DOHH2 (cell line): ENCODE measurements around the gene SH3RF3.

ENCODE experiments used
- H3F3A ChIP-seq: fragments of 200-600 bp; sonication (generic), shearing (Covaris generic); 2 replicates; pipeline ENCODE4 v1.6.0; 2016; ENCODE audit warnings: antibody characterized with exemption, mild to moderate bottlenecking; ENCODE audit not compliant: control insufficient read depth, insufficient read depth
- H3K27ac ChIP-seq: fragments of 200-600 bp; sonication (generic); 2 replicates; pipeline ENCODE4 v1.5.1; 2014; ENCODE audit warnings: low read depth, mild to moderate bottlenecking, low read length, moderate library complexity
- H3K27me3 ChIP-seq: fragments of 200-600 bp; sonication (generic); 2 replicates; pipeline ENCODE4 v1.6.1; 2014; ENCODE audit warnings: mild to moderate bottlenecking, low read length, mixed read lengths; ENCODE audit not compliant: control insufficient read depth
- H3K36me3 ChIP-seq: fragments of 200-600 bp; sonication (generic); 2 replicates; pipeline ENCODE4 v1.6.1; 2014; ENCODE audit warnings: mild to moderate bottlenecking, low read length, moderate library complexity, mixed read lengths; ENCODE audit not compliant: control insufficient read depth
- H3K4me1 ChIP-seq: fragments of 200-600 bp; sonication (generic); 2 replicates; pipeline ENCODE4 v1.6.1; 2014; ENCODE audit warnings: mild to moderate bottlenecking, low read length, mixed read lengths; ENCODE audit not compliant: control insufficient read depth
- H3K4me2 ChIP-seq: fragments of 200-600 bp; sonication (generic); 2 replicates; pipeline ENCODE4 v1.6.0; 2014; ENCODE audit warnings: mild to moderate bottlenecking, low read length, moderate library complexity
- H3K4me3 ChIP-seq: fragments of 200-600 bp; sonication (generic); 2 replicates; pipeline ENCODE4 v1.5.1; 2014; ENCODE audit warnings: mild to moderate bottlenecking, low read length, mixed read lengths
- H3K79me2 ChIP-seq: fragments of 200-600 bp; sonication (generic); 2 replicates; pipeline ENCODE4 v1.6.1; 2014; ENCODE audit warnings: mild to moderate bottlenecking, low read length, mixed read lengths; ENCODE audit not compliant: control insufficient read depth
- H3K9me2 ChIP-seq: fragments of 200-600 bp; sonication (generic); replicated peaks from 2 replicates; pipeline ENCODE4 v1.6.1; 2014; ENCODE audit warnings: mild to moderate bottlenecking, low read length, mixed read lengths; ENCODE audit not compliant: control insufficient read depth
- H3K9me3 ChIP-seq: fragments of 200-600 bp; sonication (generic); 2 replicates; pipeline ENCODE4 v1.6.1; 2014; ENCODE audit warnings: antibody characterized with exemption, low read length, mixed read lengths; ENCODE audit not compliant: control insufficient read depth, insufficient read depth
- H4K20me1 ChIP-seq: fragments of 200-600 bp; sonication (generic); 2 replicates; pipeline ENCODE4 v1.6.0; 2014; ENCODE audit warnings: low read depth, mild to moderate bottlenecking, antibody characterized with exemption, low read length, moderate library complexity; ENCODE audit not compliant: control insufficient read depth, insufficient read depth
- CTCF ChIP-seq: fragments of 200-600 bp; sonication (generic); IDR thresholded peaks from one replicate; pipeline ENCODE4 v1.5.1; 2014; ENCODE audit warnings: antibody characterized with exemption, mild to moderate bottlenecking, low read depth, low read length; ENCODE audit not compliant: poor library complexity, severe bottlenecking
- EZH2phosphoT487 ChIP-seq: fragments of 200-600 bp; sonication (generic); IDR thresholded peaks from 2 replicates; pipeline ENCODE4 v1.6.1; 2017; ENCODE audit warnings: borderline replicate concordance, mild to moderate bottlenecking, antibody characterized with exemption, low read length, moderate library complexity, mixed read lengths

Gene SH3RF3

GRCh38 chr2:109452318-109453305, 323.6 kb downstream of the SH3RF3 start:
- no peak overlapping the region for H3K4me2 ChIP-seq
- no peaks in the 10 kb centered on the region for H3K9me2 ChIP-seq
- peaks cover 4% of the 10 kb centered on the region for H3K27me3 ChIP-seq
- no peak overlapping the region for H3K27ac ChIP-seq
- no peaks in the 10 kb centered on the region for H3K9me3 ChIP-seq
- TF ChIP-seq EZH2phosphoT487 (no peak), CTCF (no peak)
- H4K20me1 ChIP-seq, result no peaks in the 10 kb centered on the region
- H3K79me2 ChIP-seq, result no peaks in the 10 kb centered on the region
- H3K4me1 ChIP-seq, result no peaks in the 10 kb centered on the region
- H3K4me3 ChIP-seq, result no peak overlapping the region
- H3K36me3 ChIP-seq, result no peaks in the 10 kb centered on the region
- no peaks in the 10 kb centered on the region for H3F3A ChIP-seq

GRCh38 chr2:109453371-109453995, 324.5 kb downstream of the SH3RF3 start:
- H3K27ac ChIP-seq, result no peak overlapping the region
- H3K36me3 ChIP-seq, result no peaks in the 10 kb centered on the region
- TF ChIP-seq EZH2phosphoT487, result no peak
- TF ChIP-seq CTCF, result no peak
- no peaks in the 10 kb centered on the region for H3F3A ChIP-seq
- H3K4me2 ChIP-seq, result no peak overlapping the region
- H3K9me3 ChIP-seq, result no peaks in the 10 kb centered on the region
- H3K27me3 ChIP-seq, result peaks cover 10% of the 10 kb centered on the region
- H3K9me2 ChIP-seq, result no peaks in the 10 kb centered on the region
- no peaks in the 10 kb centered on the region for H4K20me1 ChIP-seq
- no peak overlapping the region for H3K4me3 ChIP-seq
- H3K4me1 ChIP-seq, result no peaks in the 10 kb centered on the region
- H3K79me2 ChIP-seq, result no peaks in the 10 kb centered on the region

- no peaks in the 10 kb centered on the region for H3F3A ChIP-seq
- H3K9me2 ChIP-seq, result no peaks in the 10 kb centered on the region
- H3K27ac ChIP-seq, result no peak overlapping the region
- H3K4me1 ChIP-seq, result no peaks in the 10 kb centered on the region
- H3K36me3 ChIP-seq, result no peaks in the 10 kb centered on the region
- peaks cover 12% of the 10 kb centered on the region for H3K27me3 ChIP-seq
- H3K4me3 ChIP-seq, result no peak overlapping the region
- no peaks in the 10 kb centered on the region for H3K79me2 ChIP-seq
- no peaks in the 10 kb centered on the region for H3K9me3 ChIP-seq
- no peak overlapping the region for H3K4me2 ChIP-seq
- TF ChIP-seq EZH2phosphoT487 (no peak), CTCF (no peak)
- no peaks in the 10 kb centered on the region for H4K20me1 ChIP-seq
These were observed 325.3 kb downstream of the SH3RF3 start for GRCh38 chr2:109454304-109454703.
